Measurements from ENCODE around the gene COX6A2.
"Not testable (repeated sequence)": the region's sequence is repeated elsewhere in the genome, so short reads cannot be mapped to it uniquely, and the experiment has no call there.

Gene COX6A2

DNA sequence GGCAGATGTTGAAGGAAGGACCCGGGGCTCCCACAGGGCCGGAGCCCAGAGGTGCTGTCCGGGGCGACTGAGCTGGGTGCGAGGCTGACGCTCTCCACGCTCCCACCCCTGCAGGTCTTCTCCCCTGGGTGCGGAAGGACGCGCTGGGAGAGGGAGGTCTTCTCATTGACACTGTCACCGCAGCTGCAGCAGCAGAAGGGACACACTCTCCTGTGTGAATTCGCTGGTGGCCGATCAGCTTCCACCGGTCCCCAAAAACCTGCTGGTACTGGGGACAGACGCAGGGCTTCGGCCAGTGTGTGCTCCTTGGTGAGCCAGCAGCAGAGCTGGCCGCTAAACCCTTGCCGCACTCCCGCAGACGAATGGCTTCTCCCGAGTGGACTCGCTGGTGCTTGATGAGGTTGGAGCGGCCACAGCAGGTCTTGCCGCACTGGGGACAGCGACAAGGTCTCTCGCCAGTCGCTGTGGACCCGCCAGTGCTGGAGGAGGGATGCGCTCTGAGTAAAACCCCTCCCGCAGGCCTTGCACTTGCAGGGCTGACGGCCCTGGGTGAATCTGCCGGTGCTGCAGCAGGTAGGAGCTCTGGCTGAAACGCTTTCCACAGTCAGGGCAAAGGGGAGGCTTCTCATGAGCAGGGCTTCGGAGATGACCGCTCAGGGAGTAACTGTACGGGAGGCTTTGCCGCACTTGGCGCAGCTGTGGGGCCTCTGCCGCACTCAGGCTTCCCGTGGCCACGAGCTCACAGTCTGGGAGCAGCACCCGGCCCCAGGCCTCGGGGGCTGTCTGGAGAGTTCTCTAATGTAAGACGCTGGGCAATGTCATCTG, 8.3 kb upstream of the COX6A2 start:
- DNase-seq = no peak

DNA sequence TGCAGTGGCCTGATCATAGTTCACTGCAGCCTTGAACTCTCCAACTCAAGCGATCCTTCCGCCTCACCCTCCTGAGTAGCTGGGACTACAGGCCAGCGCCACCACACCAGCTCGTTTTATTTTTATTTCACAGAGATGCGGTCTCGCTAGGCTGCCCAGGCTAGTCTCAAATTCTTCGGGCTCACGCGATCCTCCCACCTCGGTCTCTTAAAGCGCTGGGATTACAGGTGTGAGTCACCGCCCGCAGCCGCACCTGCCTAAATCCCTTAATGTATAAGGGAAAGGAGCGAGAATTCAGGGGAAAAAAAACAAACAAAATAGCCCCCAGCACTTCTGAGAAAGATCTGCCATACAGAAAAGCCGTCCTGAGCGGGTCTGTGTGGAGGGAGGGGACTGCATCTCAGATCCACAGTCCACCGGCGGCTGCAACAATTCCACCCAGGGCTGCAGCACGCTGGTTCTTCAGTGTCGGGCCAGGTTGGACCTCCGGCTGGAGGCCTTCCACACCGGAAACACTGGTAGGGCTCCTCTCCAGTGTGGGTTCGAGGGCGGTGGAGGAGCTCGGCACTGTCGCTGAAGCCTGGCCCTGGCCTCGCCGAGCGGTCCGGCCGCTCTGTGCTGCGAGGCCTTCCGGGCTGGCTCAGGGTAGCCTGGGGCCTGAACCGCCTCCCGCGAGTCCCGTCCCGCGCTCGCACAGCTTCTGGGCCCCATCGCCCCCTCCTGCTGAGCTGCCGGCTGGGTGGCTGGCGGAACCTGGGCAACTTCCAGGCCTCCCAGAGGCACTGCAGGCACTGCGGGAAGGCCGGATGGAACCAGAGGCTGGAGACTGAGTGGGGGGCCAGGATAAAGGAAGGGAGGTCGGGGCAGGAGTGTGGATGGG, 7.4 kb upstream of the COX6A2 start:
- DNase-seq = no peak

DNA sequence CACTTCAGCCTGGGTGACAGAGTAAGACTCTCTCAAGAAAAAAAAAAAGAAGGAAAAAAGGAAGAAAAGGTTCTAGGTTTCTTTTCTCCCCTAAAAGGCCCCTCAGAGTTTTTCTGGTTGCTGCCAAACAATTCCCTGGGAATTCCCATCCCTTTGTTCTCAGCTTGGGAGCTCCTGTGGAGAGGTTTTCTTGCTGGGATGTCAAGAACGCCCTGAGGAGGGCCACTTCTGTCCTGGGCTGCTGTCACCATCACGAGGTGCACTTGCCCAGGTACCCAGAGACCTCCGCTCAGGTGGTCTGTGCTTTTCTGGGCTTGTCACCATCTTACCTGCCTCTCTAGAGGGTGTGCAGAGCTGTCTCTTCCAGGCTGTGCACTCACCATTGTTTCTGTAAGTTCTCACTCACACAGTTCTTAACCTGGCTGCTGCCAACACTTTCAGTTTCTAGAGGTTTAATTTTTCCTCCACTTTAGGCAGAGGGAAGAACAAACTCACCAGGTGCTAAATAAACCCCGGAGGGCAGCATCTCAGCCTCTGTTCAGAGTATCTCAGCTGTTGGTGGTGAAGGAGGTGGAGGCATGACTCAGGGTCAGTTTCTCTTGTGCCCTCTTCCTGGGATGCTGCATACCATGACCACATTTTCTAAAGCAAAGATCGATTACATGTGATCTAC, 2.4 kb upstream of the COX6A2 start:
- DNase-seq = no peak

DNA sequence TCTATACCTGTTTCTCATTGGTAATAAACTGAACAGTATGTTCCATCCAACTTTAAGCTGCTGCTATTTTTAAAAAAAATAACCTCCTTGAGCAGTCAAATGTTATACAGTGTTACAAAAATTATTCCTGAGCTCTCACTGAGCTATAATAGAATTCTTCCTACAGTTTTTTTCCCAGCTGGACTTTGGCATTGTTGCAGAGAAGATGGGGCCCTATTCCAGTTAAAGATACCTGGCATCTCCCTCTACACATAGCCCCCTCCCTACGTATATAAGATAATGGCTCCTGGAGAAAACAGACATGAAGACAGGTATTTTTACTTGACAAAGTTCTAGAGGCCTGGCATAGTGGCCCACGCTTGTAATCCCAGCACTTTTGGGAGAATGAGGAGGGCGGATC, 1.6 kb upstream of the COX6A2 start:
- no peak for DNase-seq

DNA sequence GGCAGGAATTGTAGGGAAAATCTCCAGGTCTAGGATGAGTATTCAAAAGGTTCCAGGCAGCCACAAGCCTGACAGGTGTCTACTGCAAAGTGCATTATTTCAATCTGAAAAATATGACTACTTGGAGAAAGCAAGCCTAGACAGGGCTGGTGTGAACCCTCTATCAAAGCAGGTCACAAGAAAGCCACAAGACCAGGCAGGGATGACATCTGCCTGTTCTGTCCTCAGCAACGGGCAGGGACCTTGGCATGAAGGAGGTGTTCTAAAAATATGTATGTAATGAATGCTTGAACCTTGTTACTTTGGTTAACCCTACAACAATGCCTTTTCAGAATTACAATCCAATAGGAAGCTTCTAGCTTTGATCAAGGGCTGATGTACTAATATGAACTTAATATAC, 1.2 kb upstream of the COX6A2 start:
- DNase-seq = no peak

DNA sequence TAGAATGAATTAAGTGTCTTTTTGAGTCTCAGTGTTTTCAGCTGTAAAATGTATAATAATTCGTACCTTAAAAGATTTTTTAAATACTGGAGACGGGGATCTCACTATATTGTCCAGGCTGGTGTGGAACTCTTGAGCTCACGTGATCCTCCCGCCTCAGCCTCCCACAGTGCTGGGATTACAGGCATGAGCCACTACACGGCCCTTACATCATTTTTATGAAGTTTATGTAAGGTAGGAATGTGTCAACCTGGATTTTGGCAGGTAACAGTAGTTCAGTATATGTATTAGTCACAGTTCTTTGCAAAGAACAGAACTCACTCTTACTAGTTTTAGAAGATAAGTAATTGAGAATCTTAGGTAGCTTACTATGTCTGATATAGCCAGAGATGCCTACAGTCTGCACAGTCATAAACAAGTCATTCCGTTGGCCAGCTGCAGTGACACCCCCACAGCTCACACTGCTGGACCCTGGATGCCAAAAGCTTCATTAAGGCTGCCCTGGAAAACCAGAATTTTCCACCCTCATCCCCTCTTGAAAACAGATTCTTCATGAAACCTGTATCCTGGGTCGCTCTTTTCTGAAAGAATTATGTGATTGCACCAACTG, 583 bp upstream of the COX6A2 start:
- DNase-seq = no peak

DNA sequence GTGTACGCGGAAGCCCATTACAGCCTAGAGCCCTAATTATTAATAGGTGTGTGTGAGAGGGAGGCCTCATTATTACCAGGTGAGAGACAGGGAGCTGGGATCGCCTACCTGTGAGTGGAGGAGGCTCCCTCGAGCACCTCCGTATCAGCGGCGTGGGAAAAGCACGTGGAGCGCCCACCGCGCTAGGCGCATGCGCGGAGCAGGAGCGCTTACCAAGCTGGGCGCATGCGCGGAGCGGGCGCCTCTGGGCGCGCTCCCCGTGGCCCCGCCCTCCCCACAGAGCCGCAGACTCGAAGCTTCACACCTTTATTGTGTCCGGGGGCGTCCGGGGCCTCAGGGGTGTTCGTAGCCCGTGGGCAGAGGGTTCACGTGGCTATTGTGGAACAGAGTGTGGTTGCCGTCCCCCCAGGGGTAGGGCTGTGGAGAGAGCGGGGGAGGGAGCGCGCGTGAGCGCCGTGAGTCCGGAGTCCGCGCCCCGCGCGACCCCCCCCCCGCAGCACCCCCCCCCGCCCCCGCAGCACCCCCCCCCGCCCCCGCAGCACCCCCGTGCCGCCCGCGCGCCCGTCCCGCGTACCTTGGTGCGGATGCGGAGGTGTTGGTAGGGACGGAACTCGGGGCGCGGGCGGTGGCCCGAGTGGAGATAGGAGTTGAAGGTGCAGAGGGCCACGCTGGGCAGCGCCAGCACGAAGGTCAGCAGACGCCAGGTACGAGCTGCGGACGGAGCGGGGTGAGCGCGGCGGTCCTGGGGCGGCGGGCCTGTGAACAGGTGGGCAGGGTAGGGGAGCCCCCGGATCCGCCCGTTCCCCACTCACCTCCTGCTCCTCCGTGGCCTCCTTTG, 500 bp downstream of the COX6A2 start:
- no peak for DNase-seq

DNA sequence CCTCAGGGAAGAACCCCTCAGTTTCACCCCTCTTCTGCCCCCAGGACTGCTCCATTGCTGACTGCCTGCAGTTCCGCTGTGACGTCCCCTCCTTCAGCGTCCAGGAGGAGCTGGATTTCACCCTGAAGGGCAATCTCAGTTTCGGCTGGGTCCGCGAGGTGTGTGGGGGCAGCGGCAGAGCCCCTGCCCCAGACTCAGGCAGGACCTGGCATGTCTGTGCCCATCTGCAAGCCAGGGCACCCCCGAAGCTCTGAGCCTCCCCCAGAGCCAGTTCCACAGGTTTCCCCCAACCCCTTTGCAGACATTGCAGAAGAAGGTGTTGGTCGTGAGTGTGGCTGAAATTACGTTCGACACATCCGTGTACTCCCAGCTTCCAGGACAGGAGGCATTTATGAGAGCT, 4.4 kb downstream of the COX6A2 start:
- no peak for DNase-seq

DNA sequence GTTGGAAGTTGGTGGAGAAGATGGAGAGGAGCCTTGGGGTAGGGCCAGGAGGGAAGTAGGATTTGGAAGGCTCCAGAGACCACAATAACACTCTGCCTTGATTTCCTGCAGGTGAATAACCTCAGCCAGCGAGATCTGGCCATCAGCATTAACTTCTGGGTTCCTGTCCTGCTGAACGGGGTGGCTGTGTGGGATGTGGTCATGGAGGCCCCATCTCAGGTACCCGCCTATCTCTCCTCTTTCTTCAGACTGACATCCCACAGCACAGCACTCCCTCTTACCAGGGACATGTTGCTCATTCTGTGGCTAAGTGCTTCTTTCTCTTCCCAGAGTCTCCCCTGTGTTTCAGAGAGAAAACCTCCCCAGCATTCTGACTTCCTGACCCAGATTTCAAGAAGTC, 4.9 kb downstream of the COX6A2 start:
- DNase-seq = no peak

DNA sequence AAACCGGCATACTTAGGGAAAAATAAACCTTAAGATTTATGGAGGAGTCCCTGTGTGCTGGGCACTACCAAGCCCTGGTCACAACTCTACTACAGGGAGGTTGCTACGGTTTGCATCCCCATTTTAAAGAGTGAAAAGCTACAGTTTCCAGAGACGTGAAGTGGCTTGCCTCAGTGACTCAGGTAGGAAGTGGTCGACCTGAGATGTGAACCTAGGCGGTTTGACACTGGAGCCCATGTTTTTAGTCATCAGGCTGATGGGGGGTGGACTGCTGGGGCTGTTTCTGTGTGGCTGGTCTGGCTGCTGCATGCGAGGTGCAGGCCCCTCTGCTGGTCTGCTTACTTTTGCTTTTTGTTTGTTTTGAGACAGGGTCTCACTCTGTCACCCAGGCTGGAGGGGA, 6.6 kb downstream of the COX6A2 start:
- no peak for DNase-seq

DNA sequence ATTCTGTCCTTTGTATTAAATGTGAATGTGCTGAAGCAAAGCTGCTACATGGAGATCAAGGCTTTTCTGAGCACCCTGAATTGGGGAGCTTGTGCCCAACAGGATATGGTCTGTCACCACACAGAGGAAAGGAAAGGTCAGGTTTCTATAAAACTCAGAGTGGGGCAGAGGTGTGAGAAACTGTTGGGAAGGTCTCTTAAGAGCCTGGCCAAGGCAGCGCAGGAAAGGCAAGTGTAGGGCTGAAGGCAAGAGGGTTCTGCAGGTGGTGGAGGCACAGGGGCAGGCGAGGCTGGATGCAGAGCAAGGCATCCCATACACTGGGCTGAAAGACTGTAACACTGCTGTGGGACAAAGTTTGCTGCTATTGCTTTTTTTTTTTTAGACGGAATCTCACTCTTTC, 8.1 kb downstream of the COX6A2 start:
- no peak for DNase-seq

DNA sequence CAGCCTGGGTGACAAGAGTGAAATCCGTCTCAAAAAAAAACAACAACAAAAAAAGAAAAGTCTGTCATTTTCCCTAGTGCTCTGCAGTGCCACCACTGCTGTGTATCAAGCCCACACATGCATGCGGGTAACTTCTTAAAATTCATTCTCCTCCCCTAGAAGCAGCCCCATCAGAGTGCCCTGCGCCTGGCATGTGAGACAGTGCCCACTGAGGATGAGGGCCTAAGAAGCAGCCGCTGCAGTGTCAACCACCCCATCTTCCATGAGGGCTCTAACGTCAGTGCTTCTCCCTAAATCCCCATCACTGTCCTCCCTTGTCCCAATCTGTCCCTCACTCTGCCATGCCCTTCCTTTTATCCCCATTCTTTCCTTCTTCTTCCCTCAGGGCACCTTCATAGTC, 10.2 kb downstream of the COX6A2 start:
- DNase-seq = no peak

DNA sequence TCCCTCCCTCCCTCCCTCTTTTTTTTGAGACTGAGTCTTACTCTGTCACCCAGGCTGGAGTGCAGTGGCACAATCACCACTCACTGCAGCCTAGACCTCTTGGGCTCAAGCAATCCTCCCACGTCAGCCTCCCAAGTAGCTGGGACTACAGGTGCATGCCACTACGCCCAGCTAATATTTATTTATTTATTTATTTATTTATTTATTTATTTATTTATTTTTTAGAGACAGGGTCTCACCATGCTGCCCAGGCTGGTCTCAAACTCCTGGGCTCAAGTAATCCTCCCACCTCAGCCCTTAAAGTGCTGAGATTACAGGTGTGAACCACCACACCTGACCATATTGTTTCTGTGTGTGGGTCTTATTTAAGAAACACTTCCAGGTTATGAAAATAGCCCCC, 11.1 kb downstream of the COX6A2 start:
- not testable (repeated sequence) for DNase-seq

DNA sequence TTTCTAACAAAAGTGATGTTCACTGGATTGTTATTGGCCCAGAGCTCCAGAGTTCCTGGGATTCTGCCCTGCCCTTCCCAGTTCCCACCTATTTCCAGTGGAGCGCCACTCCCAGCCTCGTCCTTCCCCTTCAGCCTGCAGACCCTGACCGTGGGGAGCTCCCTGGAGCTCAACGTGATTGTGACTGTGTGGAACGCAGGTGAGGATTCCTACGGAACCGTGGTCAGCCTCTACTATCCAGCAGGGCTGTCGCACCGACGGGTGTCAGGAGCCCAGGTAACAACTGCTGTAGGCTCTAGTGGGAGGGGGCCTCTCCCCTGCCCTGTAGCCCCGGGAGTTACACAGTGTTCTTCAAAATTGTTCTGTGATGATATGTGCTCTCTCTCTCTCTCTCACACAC, 11.8 kb downstream of the COX6A2 start:
- DNase-seq = no peak

DNA sequence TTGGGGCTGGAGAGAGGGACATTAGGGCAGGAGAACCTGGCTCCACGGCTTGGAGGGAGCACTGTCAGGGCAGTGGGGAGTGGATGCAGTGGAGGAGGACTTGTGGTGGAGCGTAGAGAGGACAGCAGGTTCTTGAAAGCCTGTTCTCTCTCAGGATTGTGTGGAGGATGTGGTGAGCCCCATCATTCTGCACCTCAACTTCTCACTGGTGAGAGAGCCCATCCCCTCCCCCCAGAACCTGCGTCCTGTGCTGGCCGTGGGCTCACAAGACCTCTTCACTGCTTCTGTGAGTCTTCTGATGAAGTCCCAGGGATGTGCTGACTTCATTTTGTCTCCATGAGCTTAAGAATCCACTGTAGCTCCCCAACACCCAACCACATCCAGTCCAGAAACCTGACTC, 13.5 kb downstream of the COX6A2 start:
- no peak for DNase-seq

DNA sequence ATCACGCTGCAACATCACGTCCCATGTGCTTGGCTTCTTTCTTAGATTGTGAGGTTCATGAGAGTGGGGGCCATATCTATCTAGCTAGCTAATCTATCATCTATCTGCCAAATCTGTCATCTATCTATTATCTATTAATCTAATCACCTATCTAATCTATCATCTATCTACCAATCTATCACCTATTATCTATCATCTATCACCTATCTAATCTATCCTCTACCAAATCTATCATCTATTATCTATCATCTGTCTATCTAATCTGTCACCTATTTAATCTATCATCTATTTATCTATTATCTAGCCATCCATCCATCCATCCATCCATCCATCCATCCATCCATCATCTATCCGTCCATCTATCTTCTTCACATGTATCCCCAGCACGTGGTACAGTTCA, 14.2 kb downstream of the COX6A2 start:
- DNase-seq = no peak

DNA sequence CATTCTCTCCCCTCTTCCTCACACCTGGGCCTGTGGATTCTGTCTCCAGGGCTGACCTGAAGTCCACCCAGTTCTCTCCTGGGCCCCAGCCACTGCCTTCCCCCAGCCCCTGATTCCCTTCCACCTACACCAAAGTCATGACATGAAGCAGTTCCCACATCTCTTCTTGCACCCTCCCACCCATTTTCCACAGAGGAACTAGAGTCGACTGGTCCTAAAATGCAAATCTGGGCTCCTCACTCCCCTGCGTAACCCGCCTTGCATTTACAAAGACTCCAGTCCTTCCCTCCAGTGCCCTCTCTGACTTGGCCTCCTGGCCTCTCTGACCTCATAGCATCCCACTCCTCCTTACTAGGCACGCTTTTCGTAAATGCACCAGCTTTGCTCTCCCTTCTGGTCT, 14.8 kb downstream of the COX6A2 start:
- DNase-seq = no peak

DNA sequence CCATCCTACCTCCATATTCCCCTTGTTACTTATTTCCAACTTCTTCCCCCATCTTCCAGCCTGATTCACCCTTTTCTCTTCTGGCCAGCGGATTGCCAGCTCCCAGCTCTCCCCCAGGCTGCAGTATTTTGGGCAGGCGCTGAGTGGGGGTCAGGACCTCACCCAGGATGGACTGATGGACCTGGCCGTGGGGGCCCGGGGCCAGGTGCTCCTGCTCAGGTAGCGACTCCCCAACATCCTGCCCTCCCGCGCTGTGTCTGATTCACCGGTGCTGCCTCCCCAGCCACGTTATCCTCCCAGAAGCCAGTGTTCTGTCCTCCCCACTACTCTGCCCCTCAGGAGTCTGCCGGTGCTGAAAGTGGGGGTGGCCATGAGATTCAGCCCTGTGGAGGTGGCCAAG, 15.4 kb downstream of the COX6A2 start:
- no peak for DNase-seq

DNA sequence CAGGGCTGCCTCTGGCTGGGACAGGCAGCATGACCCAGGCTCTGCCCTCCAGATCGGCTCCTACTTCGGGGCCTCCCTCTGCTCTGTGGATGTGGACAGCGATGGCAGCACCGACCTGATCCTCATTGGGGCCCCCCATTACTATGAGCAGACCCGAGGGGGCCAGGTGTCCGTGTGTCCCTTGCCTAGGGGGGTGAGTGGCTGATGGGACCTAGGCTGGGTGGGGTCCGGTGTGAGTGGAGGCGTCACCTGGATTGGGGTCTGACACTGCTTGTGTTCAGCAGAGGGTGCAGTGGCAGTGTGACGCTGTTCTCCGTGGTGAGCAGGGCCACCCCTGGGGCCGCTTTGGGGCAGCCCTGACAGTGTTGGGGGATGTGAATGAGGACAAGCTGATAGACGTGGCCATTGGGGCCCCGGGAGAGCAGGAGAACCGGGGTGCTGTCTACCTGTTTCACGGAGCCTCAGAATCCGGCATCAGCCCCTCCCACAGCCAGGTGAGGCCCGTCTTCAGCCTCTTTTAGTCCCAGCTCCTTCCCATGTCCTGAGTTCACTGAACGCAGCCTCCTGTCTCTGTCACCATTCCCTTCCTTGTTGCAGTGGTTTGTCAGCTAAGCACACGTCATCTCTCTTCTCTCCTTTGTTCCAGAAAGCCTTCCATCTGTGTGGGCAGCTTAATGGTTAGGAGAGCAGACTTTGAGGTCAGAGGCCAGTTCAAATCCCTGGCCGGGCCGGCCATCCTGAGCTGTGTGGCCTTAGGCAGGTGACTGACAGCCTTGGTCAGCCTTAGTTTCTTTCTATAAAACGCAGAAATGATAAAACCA, 16.9 kb downstream of the COX6A2 start:
- no peak for DNase-seq

DNA sequence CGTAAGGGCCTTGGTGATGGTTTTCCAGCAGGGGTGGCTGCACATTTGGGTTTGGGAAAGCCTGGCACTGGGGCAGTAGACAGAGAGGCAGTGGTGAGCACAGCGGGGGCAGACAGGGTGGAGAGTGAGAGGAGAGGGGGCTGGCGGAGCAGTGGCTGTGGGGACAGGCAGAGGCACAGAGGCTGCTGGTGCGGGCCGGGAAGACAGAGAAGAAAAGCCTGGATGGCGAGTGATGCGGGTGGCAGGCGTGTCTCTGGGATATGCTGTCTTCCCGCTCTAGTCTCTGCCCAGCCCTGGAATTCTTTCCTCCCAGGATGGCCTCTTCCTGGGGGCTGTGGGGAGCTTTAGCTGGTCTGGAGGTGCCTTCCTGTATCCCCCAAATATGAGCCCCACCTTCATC, 18.1 kb downstream of the COX6A2 start:
- no peak for DNase-seq

DNA sequence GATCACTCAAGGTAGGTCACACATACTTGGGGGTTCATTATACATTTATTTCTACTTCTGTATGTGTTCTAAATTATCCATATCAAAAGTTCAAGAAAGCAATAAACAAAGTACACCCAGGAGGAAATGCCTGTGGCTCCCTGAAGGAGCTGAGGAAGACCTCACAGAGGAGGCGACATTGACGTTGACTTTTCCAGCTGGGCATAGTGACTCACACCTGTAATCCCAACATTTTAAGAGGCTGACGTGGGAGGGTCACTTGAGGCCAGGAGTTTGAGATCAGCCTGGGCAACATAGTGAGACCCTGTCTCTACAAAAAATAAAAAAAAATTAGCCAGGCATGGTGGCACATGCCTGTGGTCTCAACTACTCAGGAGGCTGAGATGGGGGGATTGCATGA, 18.7 kb downstream of the COX6A2 start:
- no peak for DNase-seq

All from NCI-H1694 treated with DMSO at 0.1 percent for 48 hours (cell line).